H9 (cell line): Measurements from ENCODE around the gene SCRN1. TPM values are rescaled to one million over a fixed set of nuclear protein-coding genes. Genes with fewer than 3 reads are reported as not detected.

Experiments used
- DNase-seq: peaks from one replicate; pipeline ENCODE4 v3.0.0-alpha.2; 2017
- H2AFZ ChIP-seq: one replicate; pipeline ENCODE4 v1.6.1; 2013; ENCODE audit warnings: mild to moderate bottlenecking, low read length, control low read depth, moderate library complexity
- H2AK5ac ChIP-seq: 2 replicates; pipeline ENCODE4 v1.6.1; 2013; ENCODE audit warnings: low read length, control low read depth, mixed read lengths; ENCODE audit not compliant: insufficient read length
- H2BK120ac ChIP-seq: one replicate; pipeline ENCODE4 v1.6.1; 2013; ENCODE audit warnings: low read depth, mild to moderate bottlenecking, low read length, control low read depth, inconsistent platforms; ENCODE audit not compliant: poor library complexity, severe bottlenecking
- H2BK12ac ChIP-seq: 2 replicates; pipeline ENCODE4 v1.6.1; 2013; ENCODE audit warnings: low read length, control low read depth, mixed read lengths, low read depth; ENCODE audit not compliant: insufficient read length
- H2BK15ac ChIP-seq: 2 replicates; pipeline ENCODE4 v1.6.1; 2013; ENCODE audit warnings: low read depth, low read length, control low read depth
- H2BK20ac ChIP-seq: one replicate; pipeline ENCODE4 v1.6.1; 2013; ENCODE audit warnings: low read depth, mild to moderate bottlenecking, low read length, control low read depth, inconsistent platforms; ENCODE audit not compliant: poor library complexity, severe bottlenecking
- H2BK5ac ChIP-seq: 2 replicates; pipeline ENCODE4 v1.6.1; 2013; ENCODE audit warnings: low read length, control low read depth, mixed read lengths; ENCODE audit not compliant: insufficient read length
- H3K14ac ChIP-seq: 2 replicates; pipeline ENCODE4 v1.6.1; 2013; ENCODE audit warnings: low read length, control low read depth; ENCODE audit not compliant: insufficient read depth
- H3K18ac ChIP-seq: 2 replicates; pipeline ENCODE4 v1.6.1; 2013; ENCODE audit warnings: low read depth, mild to moderate bottlenecking, mixed read lengths, low read length, control low read depth; ENCODE audit not compliant: insufficient read length
- H3K23ac ChIP-seq: 2 replicates; pipeline ENCODE4 v1.6.1; 2013; ENCODE audit warnings: low read length, control low read depth, mixed read lengths, low read depth; ENCODE audit not compliant: insufficient read length
- H3K23me2 ChIP-seq: 2 replicates; pipeline ENCODE4 v1.6.1; 2013; ENCODE audit warnings: low read depth, mild to moderate bottlenecking, mixed read lengths, low read length, control low read depth; ENCODE audit not compliant: insufficient read length, poor library complexity, severe bottlenecking
- H3K27ac ChIP-seq: 2 replicates; pipeline ENCODE4 v1.5.1; 2013; ENCODE audit warnings: low read length, control low read depth, mixed read lengths, low read depth; ENCODE audit not compliant: insufficient read length
- H3K27me3 ChIP-seq: 2 replicates; pipeline ENCODE4 v1.6.1; 2013; ENCODE audit warnings: low read length, control low read depth, inconsistent platforms; ENCODE audit not compliant: insufficient read depth
- H3K4ac ChIP-seq: 2 replicates; pipeline ENCODE4 v1.6.1; 2013; ENCODE audit warnings: low read depth, mild to moderate bottlenecking, control low read depth, inconsistent platforms, low read length, moderate library complexity
- H3K4me1 ChIP-seq: 2 replicates; pipeline ENCODE4 v1.6.1; 2013; ENCODE audit warnings: low read length, control low read depth, inconsistent platforms; ENCODE audit not compliant: insufficient read depth
- H3K4me2 ChIP-seq: 2 replicates; pipeline ENCODE4 v1.6.1; 2013; ENCODE audit warnings: low read length, control low read depth, mixed read lengths; ENCODE audit not compliant: insufficient read length, insufficient read depth
- H3K56ac ChIP-seq: 2 replicates; pipeline ENCODE4 v1.6.1; 2013; ENCODE audit warnings: low read depth, mild to moderate bottlenecking, mixed read lengths, low read length, control low read depth; ENCODE audit not compliant: insufficient read length
- H3K79me1 ChIP-seq: 2 replicates; pipeline ENCODE4 v1.6.1; 2013; ENCODE audit warnings: low read depth, mild to moderate bottlenecking, moderate library complexity, low read length, control low read depth, inconsistent platforms; ENCODE audit not compliant: insufficient read depth, poor library complexity, severe bottlenecking
- H3K79me2 ChIP-seq: 2 replicates; pipeline ENCODE4 v1.6.1; 2013; ENCODE audit warnings: low read length, control low read depth, inconsistent platforms; ENCODE audit not compliant: insufficient read depth
- H3K9ac ChIP-seq: 2 replicates; pipeline ENCODE4 v1.6.1; 2013; ENCODE audit warnings: low read length, control low read depth, mixed read lengths; ENCODE audit not compliant: insufficient read length; ENCODE audit errors: extremely low read depth
- H3K9me3 ChIP-seq: one replicate; pipeline ENCODE4 v1.6.1; 2013; ENCODE audit warnings: low read depth, low read length, inconsistent platforms; ENCODE audit not compliant: control insufficient read depth
- H3T11ph ChIP-seq: one replicate; pipeline ENCODE4 v1.6.1; 2013; ENCODE audit warnings: mild to moderate bottlenecking, low read length, control low read depth, inconsistent platforms
- H4K20me1 ChIP-seq: one replicate; pipeline ENCODE4 v1.6.1; 2013; ENCODE audit not compliant: control insufficient read depth, insufficient read length, insufficient read depth
- H4K5ac ChIP-seq: 2 replicates; pipeline ENCODE4 v1.6.1; 2013; ENCODE audit warnings: low read depth, mild to moderate bottlenecking, mixed read lengths, low read length, control low read depth; ENCODE audit not compliant: insufficient read length
- H4K8ac ChIP-seq: replicated peaks from 2 replicates; pipeline ENCODE4 v1.6.1; 2013; ENCODE audit warnings: low read length, control low read depth, mixed read lengths, low read depth; ENCODE audit not compliant: insufficient read length
- H4K91ac ChIP-seq: 2 replicates; pipeline ENCODE4 v1.6.1; 2013; ENCODE audit warnings: low read depth, mild to moderate bottlenecking, moderate library complexity, mixed read lengths, low read length, control low read depth; ENCODE audit not compliant: insufficient read length
- H3K27ac Mint-ChIP-seq, 3 experiments: 2 replicates in 2 of 3; 3 replicates in 1 of 3; pipeline ENCODE4 v1.8.0; 2020 to 2021; ENCODE audit warnings: mixed read lengths in 3 of 3, mild to moderate bottlenecking in 1 of 3, moderate library complexity in 1 of 3
- H3K27me3 Mint-ChIP-seq: 2 replicates; pipeline ENCODE4 v1.8.0; 2021; ENCODE audit warnings: low read depth, mild to moderate bottlenecking, moderate library complexity, mixed read lengths
- H3K36me3 Mint-ChIP-seq, 3 experiments: 2 replicates in 2 of 3; 3 replicates in 1 of 3; pipeline ENCODE4 v1.8.0; 2020 to 2021; ENCODE audit warnings: low read depth in 3 of 3, mixed read lengths in 3 of 3; ENCODE audit not compliant: insufficient read depth in 1 of 3
- H3K4me1 Mint-ChIP-seq, 2 experiments: 2 replicates each; pipeline ENCODE4 v1.8.0; 2020; ENCODE audit warnings: mixed read lengths in 2 of 2
- H3K4me3 Mint-ChIP-seq, 2 experiments: 2 replicates in 1 of 2; 3 replicates in 1 of 2; pipeline ENCODE4 v1.8.0; 2020 to 2021; ENCODE audit warnings: mild to moderate bottlenecking in 2 of 2, mixed read lengths in 2 of 2, moderate library complexity in 1 of 2
- H3K9me3 Mint-ChIP-seq, 2 experiments: 2 replicates in 1 of 2; 3 replicates in 1 of 2; pipeline ENCODE4 v1.8.0; 2020; ENCODE audit warnings: mild to moderate bottlenecking in 2 of 2, mixed read lengths in 2 of 2, moderate library complexity in 1 of 2
- WGBS: extraction: QIAGEN DNeasy Blood & Tissue Kit; methylation state at CpG from one replicate; pipeline ENCODE4 v1.1.7; 2013; ENCODE audit warnings: missing lambda C conversion rate, low lambda C conversion rate, mixed read lengths; ENCODE audit not compliant: insufficient read length; ENCODE audit errors: extremely low coverage; 5-methylcytosine and 5-hydroxymethylcytosine counted together
- total RNA-seq: library from RNA; stranded (reverse); gene quantifications from 2 replicates; pipeline ENCODE4 v1.2.1, GENCODE V29; 2021
- TF ChIP-seq, protein P1 (sequence below): fragments of 200-600 bp; sonication (generic); conservative IDR thresholded peaks from 3 replicates; pipeline ENCODE4 v1.8.0; 2021; ENCODE audit warnings: antibody characterized with exemption, mild to moderate bottlenecking

Gene SCRN1
- total RNA-seq, 1 experiment from 2014 or later, result 101 TPM

DNA sequence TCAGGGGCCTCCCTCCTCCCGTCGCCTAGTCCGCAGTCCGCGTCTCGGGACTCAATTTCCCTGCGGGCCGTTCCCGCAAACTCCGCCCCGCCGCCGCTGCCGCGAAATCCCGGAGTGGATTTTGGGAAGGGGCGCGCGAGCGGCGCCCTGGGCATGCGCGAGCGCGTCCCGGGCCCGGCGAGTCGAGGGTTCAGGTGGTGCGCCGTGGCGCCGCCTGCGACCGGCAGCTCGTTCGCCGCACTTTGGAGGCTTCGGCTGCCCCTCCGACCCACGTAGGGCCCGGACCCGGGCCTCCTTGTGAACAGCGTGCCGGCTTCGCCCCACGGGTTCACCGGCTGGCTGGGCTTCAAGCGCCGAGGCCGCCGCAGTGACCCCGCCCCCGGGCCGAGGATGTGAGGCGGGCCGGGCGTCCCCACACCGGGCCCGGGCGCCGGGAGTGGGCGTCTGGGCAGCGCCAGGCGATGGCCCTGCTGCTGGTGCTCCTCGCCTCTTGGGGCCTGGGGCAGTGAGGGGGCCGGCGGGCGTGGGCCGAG is 38.7 kb upstream of the SCRN1 start, which contains the start of gene PLEKHA8:
Gene PLEKHA8, plus strand, starts transcription at position 197 of the 533 bp plus-strand sequence. CDS start 351 bp downstream, outside the sequence.
- Histone ChIP-seq H2AK5ac (no peak within 1 kb of the TSS), H4K8ac (no peak within 1 kb of the TSS), H3K79me1 (peaks cover 11% of the 10 kb centered on the region), H3K14ac (no peak within 1 kb of the TSS), H3K18ac (no peak within 1 kb of the TSS), H3K27ac (no peak within 1 kb of the TSS), H3K9ac (peak within 1 kb of the TSS; percentile 68), H2BK120ac (no peak within 1 kb of the TSS), H3K4me1 (peaks cover 4% of the 10 kb centered on the region; the same call in 1 of the 2 replicates), H2BK5ac (no peak within 1 kb of the TSS), H4K91ac (no peak within 1 kb of the TSS), H3K56ac (no peak within 1 kb of the TSS), H3K4ac (no peak within 1 kb of the TSS), H3K9me3 (no peaks in the 10 kb centered on the region), H2BK15ac (no peak within 1 kb of the TSS), H3K4me2 (peak within 1 kb of the TSS; percentile 93), H2BK20ac (no peak within 1 kb of the TSS), H2AFZ (no peak within 1 kb of the TSS), H4K5ac (no peak within 1 kb of the TSS), H2BK12ac (no peak within 1 kb of the TSS), H3K79me2 (peaks cover 23% of the 10 kb centered on the region; the same call in 1 of the 2 replicates), H4K20me1 (no peaks in the 10 kb centered on the region), H3T11ph (no peak within 1 kb of the TSS), H3K23me2 (peaks cover 10% of the 10 kb centered on the region), H3K23ac (no peak within 1 kb of the TSS), H3K27me3 (no peaks in the 10 kb centered on the region)
- no peaks in the 10 kb centered on the region for H3K9me3 Mint-ChIP-seq
- WGBS, result no CpG with 5 or more reads among the region's 70 CpGs
- peaks cover 22 to 27% of the 10 kb centered on the region in 2 experiments for H3K4me1 Mint-ChIP-seq
- peaks cover 0 to 6% (median 2%) of the 10 kb centered on the region in 3 experiments; a peak in 3 of 7 replicates for H3K36me3 Mint-ChIP-seq
- H3K27me3 Mint-ChIP-seq, result no peaks in the 10 kb centered on the region
- no peak within 1 kb of the TSS; a peak in 3 of 5 replicates for H3K4me3 Mint-ChIP-seq
- H3K27ac Mint-ChIP-seq, result peak within 1 kb of the TSS; percentile 61 to 95 (median 93)
- TF ChIP-seq, protein P1, sequence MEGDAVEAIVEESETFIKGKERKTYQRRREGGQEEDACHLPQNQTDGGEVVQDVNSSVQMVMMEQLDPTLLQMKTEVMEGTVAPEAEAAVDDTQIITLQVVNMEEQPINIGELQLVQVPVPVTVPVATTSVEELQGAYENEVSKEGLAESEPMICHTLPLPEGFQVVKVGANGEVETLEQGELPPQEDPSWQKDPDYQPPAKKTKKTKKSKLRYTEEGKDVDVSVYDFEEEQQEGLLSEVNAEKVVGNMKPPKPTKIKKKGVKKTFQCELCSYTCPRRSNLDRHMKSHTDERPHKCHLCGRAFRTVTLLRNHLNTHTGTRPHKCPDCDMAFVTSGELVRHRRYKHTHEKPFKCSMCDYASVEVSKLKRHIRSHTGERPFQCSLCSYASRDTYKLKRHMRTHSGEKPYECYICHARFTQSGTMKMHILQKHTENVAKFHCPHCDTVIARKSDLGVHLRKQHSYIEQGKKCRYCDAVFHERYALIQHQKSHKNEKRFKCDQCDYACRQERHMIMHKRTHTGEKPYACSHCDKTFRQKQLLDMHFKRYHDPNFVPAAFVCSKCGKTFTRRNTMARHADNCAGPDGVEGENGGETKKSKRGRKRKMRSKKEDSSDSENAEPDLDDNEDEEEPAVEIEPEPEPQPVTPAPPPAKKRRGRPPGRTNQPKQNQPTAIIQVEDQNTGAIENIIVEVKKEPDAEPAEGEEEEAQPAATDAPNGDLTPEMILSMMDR, result no peak
- peak; percentile 93 for DNase-seq
